Measurements from ENCODE around the gene SLC12A1.
"Not testable (repeated sequence)": the region's sequence is repeated elsewhere in the genome, so short reads cannot be mapped to it uniquely, and the experiment has no call there.

The SLC12A1 gene

GRCh38 chr15:48315041-48315440, 108.9 kb downstream of the SLC12A1 start:
- no peak for DNase-seq

- no peak for DNase-seq
Observed at GRCh38 chr15:48317221-48317620, 111.1 kb downstream of the SLC12A1 start.

GRCh38 chr15:48318131-48318530, 112.0 kb downstream of the SLC12A1 start:
- no peak for DNase-seq

- no peak for DNase-seq
Observed at GRCh38 chr15:48323294-48323693, 117.2 kb downstream of the SLC12A1 start.

- no peak for DNase-seq
Observed at GRCh38 chr15:48324949-48325348, 118.8 kb downstream of the SLC12A1 start.

- no peak for DNase-seq
Observed at GRCh38 chr15:48325400-48325799, 119.3 kb downstream of the SLC12A1 start.

- not testable (repeated sequence) for DNase-seq
Observed at GRCh38 chr15:48326180-48326579, 120.1 kb downstream of the SLC12A1 start.

GRCh38 chr15:48330105-48330785, 124.1 kb downstream of the SLC12A1 start:
- DNase-seq = no peak

- DNase-seq = no peak
Observed at GRCh38 chr15:48330855-48331795, 125.0 kb downstream of the SLC12A1 start, which contains the start of gene DUT. Gene DUT, plus strand, starts transcription at chr15:48331429. Its CDS starts 87 bp downstream, at chr15:48331516.

- no peak for DNase-seq
Observed at GRCh38 chr15:48331796-48332641, 125.9 kb downstream of the SLC12A1 start.

- no peak for DNase-seq
Observed at GRCh38 chr15:48332642-48333034, 126.5 kb downstream of the SLC12A1 start.

- DNase-seq = no peak
Observed at GRCh38 chr15:48333540-48333939, 127.4 kb downstream of the SLC12A1 start.

- DNase-seq = no peak
Observed at GRCh38 chr15:48334260-48334659, 128.2 kb downstream of the SLC12A1 start.

- DNase-seq = no peak
Observed at GRCh38 chr15:48336940-48337339, 130.8 kb downstream of the SLC12A1 start.

GRCh38 chr15:48337607-48338006, 131.5 kb downstream of the SLC12A1 start:
- no peak for DNase-seq

- no peak for DNase-seq
Observed at GRCh38 chr15:48340111-48340510, 134.0 kb downstream of the SLC12A1 start.

- no peak for DNase-seq
Observed at GRCh38 chr15:48343865-48344264, 137.8 kb downstream of the SLC12A1 start.

- DNase-seq = no peak
Observed at GRCh38 chr15:48345516-48345915, 139.4 kb downstream of the SLC12A1 start.

GRCh38 chr15:48352474-48353072, 146.5 kb downstream of the SLC12A1 start:
- no peak for DNase-seq
